ENCODE data around the gene NPLOC4. TPM values are rescaled to one million over a fixed set of nuclear protein-coding genes. Genes with fewer than 3 reads are reported as not detected.

NPLOC4 gene
- total and polyA plus RNA-seq, 2 of the 13 experiments (the other 11 are each of a cell fraction or from before 2014, with no cell fraction given) = 57.0 to 97.0 TPM

- no peak for TF ChIP-seq CENPX (CRISPR knock-in tag; IDR thresholded peaks at IDR 0.05)
- TF ChIP-seq, protein P1, sequence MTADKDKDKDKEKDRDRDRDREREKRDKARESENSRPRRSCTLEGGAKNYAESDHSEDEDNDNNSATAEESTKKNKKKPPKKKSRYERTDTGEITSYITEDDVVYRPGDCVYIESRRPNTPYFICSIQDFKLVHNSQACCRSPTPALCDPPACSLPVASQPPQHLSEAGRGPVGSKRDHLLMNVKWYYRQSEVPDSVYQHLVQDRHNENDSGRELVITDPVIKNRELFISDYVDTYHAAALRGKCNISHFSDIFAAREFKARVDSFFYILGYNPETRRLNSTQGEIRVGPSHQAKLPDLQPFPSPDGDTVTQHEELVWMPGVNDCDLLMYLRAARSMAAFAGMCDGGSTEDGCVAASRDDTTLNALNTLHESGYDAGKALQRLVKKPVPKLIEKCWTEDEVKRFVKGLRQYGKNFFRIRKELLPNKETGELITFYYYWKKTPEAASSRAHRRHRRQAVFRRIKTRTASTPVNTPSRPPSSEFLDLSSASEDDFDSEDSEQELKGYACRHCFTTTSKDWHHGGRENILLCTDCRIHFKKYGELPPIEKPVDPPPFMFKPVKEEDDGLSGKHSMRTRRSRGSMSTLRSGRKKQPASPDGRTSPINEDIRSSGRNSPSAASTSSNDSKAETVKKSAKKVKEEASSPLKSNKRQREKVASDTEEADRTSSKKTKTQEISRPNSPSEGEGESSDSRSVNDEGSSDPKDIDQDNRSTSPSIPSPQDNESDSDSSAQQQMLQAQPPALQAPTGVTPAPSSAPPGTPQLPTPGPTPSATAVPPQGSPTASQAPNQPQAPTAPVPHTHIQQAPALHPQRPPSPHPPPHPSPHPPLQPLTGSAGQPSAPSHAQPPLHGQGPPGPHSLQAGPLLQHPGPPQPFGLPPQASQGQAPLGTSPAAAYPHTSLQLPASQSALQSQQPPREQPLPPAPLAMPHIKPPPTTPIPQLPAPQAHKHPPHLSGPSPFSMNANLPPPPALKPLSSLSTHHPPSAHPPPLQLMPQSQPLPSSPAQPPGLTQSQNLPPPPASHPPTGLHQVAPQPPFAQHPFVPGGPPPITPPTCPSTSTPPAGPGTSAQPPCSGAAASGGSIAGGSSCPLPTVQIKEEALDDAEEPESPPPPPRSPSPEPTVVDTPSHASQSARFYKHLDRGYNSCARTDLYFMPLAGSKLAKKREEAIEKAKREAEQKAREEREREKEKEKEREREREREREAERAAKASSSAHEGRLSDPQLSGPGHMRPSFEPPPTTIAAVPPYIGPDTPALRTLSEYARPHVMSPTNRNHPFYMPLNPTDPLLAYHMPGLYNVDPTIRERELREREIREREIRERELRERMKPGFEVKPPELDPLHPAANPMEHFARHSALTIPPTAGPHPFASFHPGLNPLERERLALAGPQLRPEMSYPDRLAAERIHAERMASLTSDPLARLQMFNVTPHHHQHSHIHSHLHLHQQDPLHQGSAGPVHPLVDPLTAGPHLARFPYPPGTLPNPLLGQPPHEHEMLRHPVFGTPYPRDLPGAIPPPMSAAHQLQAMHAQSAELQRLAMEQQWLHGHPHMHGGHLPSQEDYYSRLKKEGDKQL (CRISPR knock-in tag; IDR thresholded peaks at IDR 0.05; ENCODE audit: low read depth) = no peak
- TF ChIP-seq ZNF782 (CRISPR knock-in tag; IDR thresholded peaks at IDR 0.05; ENCODE audit: borderline replicate concordance) = peak; percentile 35; the same call in 1 of the 2 replicates
- TF ChIP-seq ZNF382 (CRISPR knock-in tag; IDR thresholded peaks at IDR 0.05; ENCODE audit: borderline replicate concordance) = no peak
- TF ChIP-seq, protein P2, sequence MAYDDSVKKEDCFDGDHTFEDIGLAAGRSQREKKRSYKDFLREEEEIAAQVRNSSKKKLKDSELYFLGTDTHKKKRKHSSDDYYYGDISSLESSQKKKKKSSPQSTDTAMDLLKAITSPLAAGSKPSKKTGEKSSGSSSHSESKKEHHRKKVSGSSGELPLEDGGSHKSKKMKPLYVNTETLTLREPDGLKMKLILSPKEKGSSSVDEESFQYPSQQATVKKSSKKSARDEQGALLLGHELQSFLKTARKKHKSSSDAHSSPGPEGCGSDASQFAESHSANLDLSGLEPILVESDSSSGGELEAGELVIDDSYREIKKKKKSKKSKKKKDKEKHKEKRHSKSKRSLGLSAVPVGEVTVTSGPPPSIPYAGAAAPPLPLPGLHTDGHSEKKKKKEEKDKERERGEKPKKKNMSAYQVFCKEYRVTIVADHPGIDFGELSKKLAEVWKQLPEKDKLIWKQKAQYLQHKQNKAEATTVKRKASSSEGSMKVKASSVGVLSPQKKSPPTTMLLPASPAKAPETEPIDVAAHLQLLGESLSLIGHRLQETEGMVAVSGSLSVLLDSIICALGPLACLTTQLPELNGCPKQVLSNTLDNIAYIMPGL (CRISPR knock-in tag; IDR thresholded peaks at IDR 0.05; ENCODE audit: borderline replicate concordance in 1 of 2, low read depth in 1 of 2) = no peak
- TF ChIP-seq ZNF7 (CRISPR knock-in tag; IDR thresholded peaks at IDR 0.05) = no peak
- no peak for TF ChIP-seq RORA (CRISPR knock-in tag; IDR thresholded peaks at IDR 0.05)
- no peak for TF ChIP-seq HOXA7 (CRISPR knock-in tag; IDR thresholded peaks at IDR 0.05)
- no peak for TF ChIP-seq PRDM4 (CRISPR knock-in tag; IDR thresholded peaks at IDR 0.05; ENCODE audit: borderline replicate concordance)
- 0 out of 2 replicates have a peak, but pooled peaks have one; percentile 15 for TF ChIP-seq FOXA3 (CRISPR knock-in tag; IDR thresholded peaks at IDR 0.05)
- TF ChIP-seq ZMYM2 (CRISPR knock-in tag; IDR thresholded peaks at IDR 0.05) = no peak
- no peak for TF ChIP-seq ZNF10 (CRISPR knock-in tag; IDR thresholded peaks at IDR 0.05; ENCODE audit: borderline replicate concordance, low read depth)
- TF ChIP-seq ZSCAN30 (CRISPR knock-in tag; IDR thresholded peaks at IDR 0.05) = no peak
- TF ChIP-seq KDM5B (CRISPR knock-in tag; IDR thresholded peaks at IDR 0.05; ENCODE audit: borderline replicate concordance) = peak; percentile 39; the same call in 1 of the 2 replicates
- TF ChIP-seq, protein P3, sequence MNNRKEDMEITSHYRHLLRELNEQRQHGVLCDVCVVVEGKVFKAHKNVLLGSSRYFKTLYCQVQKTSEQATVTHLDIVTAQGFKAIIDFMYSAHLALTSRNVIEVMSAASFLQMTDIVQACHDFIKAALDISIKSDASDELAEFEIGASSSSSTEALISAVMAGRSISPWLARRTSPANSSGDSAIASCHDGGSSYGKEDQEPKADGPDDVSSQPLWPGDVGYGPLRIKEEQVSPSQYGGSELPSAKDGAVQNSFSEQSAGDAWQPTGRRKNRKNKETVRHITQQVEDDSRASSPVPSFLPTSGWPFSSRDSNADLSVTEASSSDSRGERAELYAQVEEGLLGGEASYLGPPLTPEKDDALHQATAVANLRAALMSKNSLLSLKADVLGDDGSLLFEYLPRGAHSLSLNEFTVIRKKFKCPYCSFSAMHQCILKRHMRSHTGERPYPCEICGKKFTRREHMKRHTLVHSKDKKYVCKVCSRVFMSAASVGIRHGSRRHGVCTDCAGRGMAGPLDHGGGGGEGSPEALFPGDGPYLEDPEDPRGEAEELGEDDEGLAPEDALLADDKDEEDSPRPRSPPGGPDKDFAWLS (CRISPR knock-in tag; IDR thresholded peaks at IDR 0.05; ENCODE audit: borderline replicate concordance) = no peak
Observed at GRCh38 chr17:81655378-81656117, 18.6 kb upstream of the NPLOC4 start (continued).

Data from HepG2 (cell line).